ENCODE data around the gene CHST11.

The CHST11 gene

DNA sequence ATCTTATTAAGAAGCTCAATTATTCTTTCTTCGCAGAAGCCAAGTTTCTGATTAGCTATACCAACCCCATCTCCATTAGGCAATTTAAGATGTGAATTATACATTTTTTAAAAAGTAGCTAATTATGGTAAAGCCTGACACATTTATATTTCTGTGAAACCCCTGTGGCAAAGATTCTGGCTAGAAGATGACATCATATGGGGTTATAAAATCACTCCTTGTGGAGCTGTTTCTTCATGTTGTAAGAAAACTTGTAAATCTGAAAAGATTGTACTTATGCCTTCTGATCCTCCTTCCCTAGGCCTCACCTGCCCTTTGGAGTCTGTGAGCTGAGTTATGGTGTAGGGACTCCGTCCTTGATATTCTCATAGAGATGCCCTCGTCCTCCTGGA is 78.1 kb downstream of the CHST11 start:
- TF ChIP-seq CTCF (IDR thresholded peaks at IDR 0.05; ENCODE audit: control insufficient read depth, extremely low read depth, insufficient read depth): no peak
- DNase-seq (ENCODE audit: low read depth): no peak
- no peak overlapping the region for H3K4me3 ChIP-seq (ENCODE audit: low read depth, low read length)

GRCh38 chr12:104535369-104535768 is 78.6 kb downstream of the CHST11 start:
- DNase-seq (ENCODE audit: low read depth): no peak
- no peak overlapping the region for H3K4me3 ChIP-seq (ENCODE audit: low read depth, low read length)
- TF ChIP-seq CTCF (IDR thresholded peaks at IDR 0.05; ENCODE audit: control insufficient read depth, extremely low read depth, insufficient read depth): no peak

- no peak overlapping the region for H3K4me3 ChIP-seq (ENCODE audit: low read depth, low read length)
- TF ChIP-seq CTCF (IDR thresholded peaks at IDR 0.05; ENCODE audit: control insufficient read depth, extremely low read depth, insufficient read depth): no peak
- DNase-seq (ENCODE audit: low read depth): no peak
Measured at GRCh38 chr12:104536841-104537240, 80.1 kb downstream of the CHST11 start.

GRCh38 chr12:104538056-104538455 is 81.3 kb downstream of the CHST11 start:
- DNase-seq (ENCODE audit: low read depth): no peak
- no peak for TF ChIP-seq CTCF (IDR thresholded peaks at IDR 0.05; ENCODE audit: control insufficient read depth, extremely low read depth, insufficient read depth)
- no peak overlapping the region for H3K4me3 ChIP-seq (ENCODE audit: low read depth, low read length)

DNA sequence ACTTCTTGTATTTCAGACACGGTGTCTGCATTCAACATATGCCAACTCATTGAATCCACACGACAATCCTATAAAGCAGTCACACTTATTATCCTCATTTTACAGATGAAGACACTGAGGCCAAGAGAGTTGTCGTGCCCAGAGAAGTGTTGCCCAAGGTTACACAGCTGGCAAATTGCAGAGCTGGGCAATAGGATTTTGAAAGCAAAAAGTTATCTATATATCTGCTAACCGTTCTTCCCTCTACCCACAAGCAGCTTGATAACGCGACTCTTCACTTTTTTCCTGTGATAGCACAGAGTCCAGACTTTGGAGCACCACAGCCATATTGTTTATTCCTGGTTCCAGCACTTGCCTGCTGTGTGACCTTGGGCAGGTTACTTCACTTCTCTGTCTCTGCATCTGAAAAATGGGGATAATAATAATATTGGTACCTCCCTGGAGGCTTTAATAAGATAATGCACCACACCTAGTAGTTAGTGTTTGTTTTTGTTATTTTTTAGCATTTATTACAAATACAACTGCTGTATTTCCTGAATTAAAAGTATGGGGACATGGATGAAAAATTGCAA is 82.2 kb downstream of the CHST11 start:
- no peak for TF ChIP-seq CTCF (IDR thresholded peaks at IDR 0.05; ENCODE audit: control insufficient read depth, extremely low read depth, insufficient read depth)
- no peak overlapping the region for H3K4me3 ChIP-seq (ENCODE audit: low read depth, low read length)
- DNase-seq (ENCODE audit: low read depth): no peak

DNA sequence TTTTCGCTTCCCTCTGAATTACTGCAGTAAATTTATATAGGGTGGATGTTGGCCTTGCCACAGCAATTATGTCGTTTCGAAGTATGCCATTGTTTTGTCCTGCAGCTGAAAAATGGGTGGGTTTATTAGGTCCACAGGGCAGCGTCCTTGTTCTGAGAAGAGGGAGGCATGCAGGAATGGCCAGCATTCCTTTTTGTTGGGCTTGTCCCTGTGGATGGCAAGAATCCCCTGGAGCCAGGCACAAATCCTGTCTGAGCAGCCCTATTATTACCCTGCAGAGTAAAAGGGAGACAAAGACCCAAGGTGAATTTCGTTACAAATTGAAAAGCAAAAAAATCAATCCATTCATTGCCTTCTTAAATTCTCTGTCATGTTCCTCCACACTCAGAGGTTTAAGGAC is 88.1 kb downstream of the CHST11 start:
- no peak for TF ChIP-seq CTCF (IDR thresholded peaks at IDR 0.05; ENCODE audit: control insufficient read depth, extremely low read depth, insufficient read depth)
- no peak for DNase-seq (ENCODE audit: low read depth)
- H3K4me3 ChIP-seq (ENCODE audit: low read depth, low read length): no peak overlapping the region

DNA sequence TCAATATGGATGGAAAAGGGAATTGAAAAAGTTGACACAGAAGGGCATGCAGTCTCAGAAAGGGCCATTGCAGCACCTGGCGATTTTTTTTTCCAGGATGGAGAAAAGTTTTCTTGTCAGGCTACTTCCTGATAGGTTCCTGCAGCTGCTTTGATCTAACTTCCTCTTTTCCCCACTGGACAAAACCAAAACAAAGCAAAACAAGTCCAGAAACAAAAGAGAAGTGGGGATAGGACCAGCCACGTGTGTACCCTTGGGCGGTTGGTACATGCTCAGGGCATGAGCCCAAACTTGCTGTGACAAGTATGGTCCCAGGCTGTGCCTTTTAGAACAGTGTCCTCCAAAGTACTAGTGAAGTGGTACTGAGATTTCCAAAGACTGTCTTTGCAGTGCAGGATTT is 89.8 kb downstream of the CHST11 start:
- TF ChIP-seq CTCF (IDR thresholded peaks at IDR 0.05; ENCODE audit: control insufficient read depth, extremely low read depth, insufficient read depth): no peak
- no peak overlapping the region for H3K4me3 ChIP-seq (ENCODE audit: low read depth, low read length)
- DNase-seq (ENCODE audit: low read depth): no peak
